HEK293 (cell line): ENCODE results near the gene ENAM.

Experiments
- CTCF ChIA-PET: fragments of 350-600 bp; formaldehyde crosslinking; extraction: SDS; loops from one replicate; lab custom pipeline; 2021; ENCODE audit warnings: antibody characterized with exemption; lab: Yijun Ruan, JAX
- POLR2A ChIA-PET: fragments of 300-600 bp; formaldehyde crosslinking; extraction: SDS; loops from one replicate; lab custom pipeline; 2020; ENCODE audit warnings: antibody characterized with exemption, inconsistent platforms; lab: Yijun Ruan, JAX
- H3K27ac ChIP-seq: fragments of 200-500 bp; sonication (Bioruptor generic); 2 replicates; pipeline ENCODE4 v1.5.1; 2014; ENCODE audit warnings: low read depth, low read length, control low read depth, inconsistent platforms; ENCODE audit errors: extremely low read depth
- H3K36me3 ChIP-seq, 2 experiments: fragments of 200-500 bp in 1 of 2; sonication (Bioruptor generic) in 1 of 2; 1 replicate in 1 of 2; 2 replicates in 1 of 2; pipeline ENCODE4 v1.5.1; 2014 to 2017; ENCODE audit warnings: inconsistent platforms in 2 of 2, low read length in 2 of 2; ENCODE audit not compliant: control insufficient read depth in 2 of 2, insufficient read depth in 1 of 2
- H3K4me1 ChIP-seq: fragments of 200-500 bp; sonication (Bioruptor generic); 2 replicates; pipeline ENCODE4 v1.5.1; 2014; ENCODE audit warnings: mild to moderate bottlenecking, low read length, inconsistent platforms; ENCODE audit not compliant: control insufficient read depth, insufficient read depth
- H3K4me3 ChIP-seq: 2 replicates; pipeline ENCODE4 v1.5.1; 2011; ENCODE audit warnings: low read depth, mild to moderate bottlenecking, control low read depth, low read length, moderate library complexity
- H3K9me3 ChIP-seq: fragments of 200-500 bp; sonication (Bioruptor generic); 2 replicates; pipeline ENCODE4 v1.5.1; 2014; ENCODE audit warnings: low read depth, low read length, inconsistent platforms; ENCODE audit not compliant: control insufficient read depth, insufficient read depth
- KLF7 ChIP-seq: fragments of 450-650 bp; formaldehyde crosslinking; IDR thresholded peaks from 2 replicates; pipeline ENCODE4 v1.5.1; 2016; ENCODE audit warnings: missing biosample characterization, missing genetic modification characterization, borderline replicate concordance
- MZF1 ChIP-seq: fragments of 450-650 bp; formaldehyde crosslinking; IDR thresholded peaks from 2 replicates; pipeline ENCODE4 v1.5.1; 2017; ENCODE audit warnings: missing biosample characterization, missing genetic modification characterization, borderline replicate concordance
- RBAK ChIP-seq: fragments of 450-650 bp; formaldehyde crosslinking; IDR thresholded peaks from 2 replicates; pipeline ENCODE4 v1.5.1; 2016; ENCODE audit warnings: missing biosample characterization, missing genetic modification characterization
- ZNF133 ChIP-seq: fragments of 450-650 bp; formaldehyde crosslinking; IDR thresholded peaks from 2 replicates; pipeline ENCODE4 v1.5.1; 2016; ENCODE audit warnings: missing biosample characterization, missing genetic modification characterization
- ZNF23 ChIP-seq: fragments of 450-650 bp; formaldehyde crosslinking; IDR thresholded peaks from 2 replicates; pipeline ENCODE4 v1.5.1; 2016; ENCODE audit warnings: missing biosample characterization, missing genetic modification characterization, borderline replicate concordance
- ZNF394 ChIP-seq: fragments of 450-650 bp; formaldehyde crosslinking; IDR thresholded peaks from 2 replicates; pipeline ENCODE4 v1.5.1; 2016; ENCODE audit warnings: missing biosample characterization, missing genetic modification characterization, mild to moderate bottlenecking, moderate library complexity, borderline replicate concordance
- ZNF426 ChIP-seq: fragments of 450-650 bp; formaldehyde crosslinking; IDR thresholded peaks from 2 replicates; pipeline ENCODE4 v1.5.1; 2017; ENCODE audit warnings: missing biosample characterization, missing genetic modification characterization, mild to moderate bottlenecking, inconsistent platforms, moderate library complexity
- ZNF433 ChIP-seq: fragments of 450-650 bp; formaldehyde crosslinking; IDR thresholded peaks from 2 replicates; pipeline ENCODE4 v1.5.1; 2016; ENCODE audit warnings: missing biosample characterization, missing genetic modification characterization, low read depth
- ZNF514 ChIP-seq: fragments of 450-650 bp; formaldehyde crosslinking; IDR thresholded peaks from 2 replicates; pipeline ENCODE4 v1.5.1; 2016; ENCODE audit warnings: missing biosample characterization, missing genetic modification characterization
- TF ChIP-seq, protein P1 (sequence below): fragments of 450-650 bp; formaldehyde crosslinking; IDR thresholded peaks from 2 replicates; pipeline ENCODE4 v1.5.1; 2016; ENCODE audit warnings: missing biosample characterization, missing genetic modification characterization, low read depth
- TF ChIP-seq, protein P2 (sequence below): fragments of 450-650 bp; formaldehyde crosslinking; IDR thresholded peaks from 2 replicates; pipeline ENCODE4 v1.5.1; 2016; ENCODE audit warnings: missing biosample characterization, missing genetic modification characterization
- TF ChIP-seq, protein P3 (sequence below): fragments of 450-650 bp; formaldehyde crosslinking; conservative IDR thresholded peaks from 2 replicates; pipeline ENCODE4 v1.5.1; 2016; ENCODE audit warnings: low read depth, missing biosample characterization, missing genetic modification characterization
- TF ChIP-seq, protein P4 (sequence below): fragments of 450-650 bp; formaldehyde crosslinking; IDR thresholded peaks from 2 replicates; pipeline ENCODE4 v1.5.1; 2016; ENCODE audit warnings: missing biosample characterization, missing genetic modification characterization

The ENAM gene

DNA sequence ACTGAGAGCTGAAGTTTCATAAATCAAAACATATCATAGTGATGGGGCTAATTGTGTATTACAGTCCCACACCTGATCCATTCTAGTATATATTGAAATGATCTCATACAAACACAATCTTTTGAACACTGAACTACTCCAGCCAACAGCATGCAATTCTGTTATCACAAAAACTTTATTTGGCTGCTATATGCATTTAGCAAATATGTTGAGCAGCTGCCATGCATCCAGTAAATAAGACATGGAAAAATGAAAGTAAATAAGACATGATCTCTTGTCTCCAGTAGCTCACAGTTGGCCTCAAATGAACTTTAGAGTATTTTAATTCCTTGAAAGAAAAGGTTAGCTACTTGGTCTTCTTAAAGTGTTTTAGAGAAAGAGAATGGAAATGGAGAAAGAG is 34.3 kb upstream of the ENAM start (continued):
- TF ChIP-seq ZNF133 (tag by site-specific recombination): no peak
- no peak for TF ChIP-seq KLF7 (tag by site-specific recombination)

DNA sequence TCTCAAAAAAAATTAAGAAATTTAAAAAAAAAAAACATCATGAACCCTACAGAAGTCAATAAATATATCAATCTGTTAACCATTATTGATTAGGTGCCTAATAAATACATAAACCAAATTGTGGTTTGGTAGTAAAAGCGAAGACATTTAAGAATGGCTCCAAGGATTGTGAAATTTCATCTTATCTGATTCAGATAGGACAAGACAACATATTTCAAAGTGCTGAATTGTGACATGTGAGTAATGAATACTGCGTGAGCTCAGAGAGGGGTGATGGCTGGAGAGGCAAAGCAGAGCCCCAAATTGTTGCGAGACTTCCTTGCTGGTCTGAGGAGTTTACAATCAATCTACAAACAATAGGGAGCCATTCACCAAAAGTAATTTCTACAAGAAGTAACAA is 28.2 kb upstream of the ENAM start:
- TF ChIP-seq ZNF433 (no peak), ZNF23 (no peak), ZNF514 (tag by site-specific recombination) (no peak), ZNF394 (tag by site-specific recombination) (no peak), RBAK (tag by site-specific recombination) (no peak), ZNF426 (tag by site-specific recombination) (no peak), MZF1 (no peak)
- TF ChIP-seq, protein P1, sequence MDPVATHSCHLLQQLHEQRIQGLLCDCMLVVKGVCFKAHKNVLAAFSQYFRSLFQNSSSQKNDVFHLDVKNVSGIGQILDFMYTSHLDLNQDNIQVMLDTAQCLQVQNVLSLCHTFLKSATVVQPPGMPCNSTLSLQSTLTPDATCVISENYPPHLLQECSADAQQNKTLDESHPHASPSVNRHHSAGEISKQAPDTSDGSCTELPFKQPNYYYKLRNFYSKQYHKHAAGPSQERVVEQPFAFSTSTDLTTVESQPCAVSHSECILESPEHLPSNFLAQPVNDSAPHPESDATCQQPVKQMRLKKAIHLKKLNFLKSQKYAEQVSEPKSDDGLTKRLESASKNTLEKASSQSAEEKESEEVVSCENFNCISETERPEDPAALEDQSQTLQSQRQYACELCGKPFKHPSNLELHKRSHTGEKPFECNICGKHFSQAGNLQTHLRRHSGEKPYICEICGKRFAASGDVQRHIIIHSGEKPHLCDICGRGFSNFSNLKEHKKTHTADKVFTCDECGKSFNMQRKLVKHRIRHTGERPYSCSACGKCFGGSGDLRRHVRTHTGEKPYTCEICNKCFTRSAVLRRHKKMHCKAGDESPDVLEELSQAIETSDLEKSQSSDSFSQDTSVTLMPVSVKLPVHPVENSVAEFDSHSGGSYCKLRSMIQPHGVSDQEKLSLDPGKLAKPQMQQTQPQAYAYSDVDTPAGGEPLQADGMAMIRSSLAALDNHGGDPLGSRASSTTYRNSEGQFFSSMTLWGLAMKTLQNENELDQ: no peak
- TF ChIP-seq, protein P2, sequence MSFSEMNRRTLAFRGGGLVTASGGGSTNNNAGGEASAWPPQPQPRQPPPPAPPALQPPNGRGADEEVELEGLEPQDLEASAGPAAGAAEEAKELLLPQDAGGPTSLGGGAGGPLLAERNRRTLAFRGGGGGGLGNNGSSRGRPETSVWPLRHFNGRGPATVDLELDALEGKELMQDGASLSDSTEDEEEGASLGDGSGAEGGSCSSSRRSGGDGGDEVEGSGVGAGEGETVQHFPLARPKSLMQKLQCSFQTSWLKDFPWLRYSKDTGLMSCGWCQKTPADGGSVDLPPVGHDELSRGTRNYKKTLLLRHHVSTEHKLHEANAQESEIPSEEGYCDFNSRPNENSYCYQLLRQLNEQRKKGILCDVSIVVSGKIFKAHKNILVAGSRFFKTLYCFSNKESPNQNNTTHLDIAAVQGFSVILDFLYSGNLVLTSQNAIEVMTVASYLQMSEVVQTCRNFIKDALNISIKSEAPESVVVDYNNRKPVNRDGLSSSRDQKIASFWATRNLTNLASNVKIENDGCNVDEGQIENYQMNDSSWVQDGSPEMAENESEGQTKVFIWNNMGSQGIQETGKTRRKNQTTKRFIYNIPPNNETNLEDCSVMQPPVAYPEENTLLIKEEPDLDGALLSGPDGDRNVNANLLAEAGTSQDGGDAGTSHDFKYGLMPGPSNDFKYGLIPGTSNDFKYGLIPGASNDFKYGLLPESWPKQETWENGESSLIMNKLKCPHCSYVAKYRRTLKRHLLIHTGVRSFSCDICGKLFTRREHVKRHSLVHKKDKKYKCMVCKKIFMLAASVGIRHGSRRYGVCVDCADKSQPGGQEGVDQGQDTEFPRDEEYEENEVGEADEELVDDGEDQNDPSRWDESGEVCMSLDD: no peak
- TF ChIP-seq, protein P3, sequence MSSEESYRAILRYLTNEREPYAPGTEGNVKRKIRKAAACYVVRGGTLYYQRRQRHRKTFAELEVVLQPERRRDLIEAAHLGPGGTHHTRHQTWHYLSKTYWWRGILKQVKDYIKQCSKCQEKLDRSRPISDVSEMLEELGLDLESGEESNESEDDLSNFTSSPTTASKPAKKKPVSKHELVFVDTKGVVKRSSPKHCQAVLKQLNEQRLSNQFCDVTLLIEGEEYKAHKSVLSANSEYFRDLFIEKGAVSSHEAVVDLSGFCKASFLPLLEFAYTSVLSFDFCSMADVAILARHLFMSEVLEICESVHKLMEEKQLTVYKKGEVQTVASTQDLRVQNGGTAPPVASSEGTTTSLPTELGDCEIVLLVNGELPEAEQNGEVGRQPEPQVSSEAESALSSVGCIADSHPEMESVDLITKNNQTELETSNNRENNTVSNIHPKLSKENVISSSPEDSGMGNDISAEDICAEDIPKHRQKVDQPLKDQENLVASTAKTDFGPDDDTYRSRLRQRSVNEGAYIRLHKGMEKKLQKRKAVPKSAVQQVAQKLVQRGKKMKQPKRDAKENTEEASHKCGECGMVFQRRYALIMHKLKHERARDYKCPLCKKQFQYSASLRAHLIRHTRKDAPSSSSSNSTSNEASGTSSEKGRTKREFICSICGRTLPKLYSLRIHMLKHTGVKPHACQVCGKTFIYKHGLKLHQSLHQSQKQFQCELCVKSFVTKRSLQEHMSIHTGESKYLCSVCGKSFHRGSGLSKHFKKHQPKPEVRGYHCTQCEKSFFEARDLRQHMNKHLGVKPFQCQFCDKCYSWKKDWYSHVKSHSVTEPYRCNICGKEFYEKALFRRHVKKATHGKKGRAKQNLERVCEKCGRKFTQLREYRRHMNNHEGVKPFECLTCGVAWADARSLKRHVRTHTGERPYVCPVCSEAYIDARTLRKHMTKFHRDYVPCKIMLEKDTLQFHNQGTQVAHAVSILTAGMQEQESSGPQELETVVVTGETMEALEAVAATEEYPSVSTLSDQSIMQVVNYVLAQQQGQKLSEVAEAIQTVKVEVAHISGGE (tag by site-specific recombination): no peak
- TF ChIP-seq, protein P4, sequence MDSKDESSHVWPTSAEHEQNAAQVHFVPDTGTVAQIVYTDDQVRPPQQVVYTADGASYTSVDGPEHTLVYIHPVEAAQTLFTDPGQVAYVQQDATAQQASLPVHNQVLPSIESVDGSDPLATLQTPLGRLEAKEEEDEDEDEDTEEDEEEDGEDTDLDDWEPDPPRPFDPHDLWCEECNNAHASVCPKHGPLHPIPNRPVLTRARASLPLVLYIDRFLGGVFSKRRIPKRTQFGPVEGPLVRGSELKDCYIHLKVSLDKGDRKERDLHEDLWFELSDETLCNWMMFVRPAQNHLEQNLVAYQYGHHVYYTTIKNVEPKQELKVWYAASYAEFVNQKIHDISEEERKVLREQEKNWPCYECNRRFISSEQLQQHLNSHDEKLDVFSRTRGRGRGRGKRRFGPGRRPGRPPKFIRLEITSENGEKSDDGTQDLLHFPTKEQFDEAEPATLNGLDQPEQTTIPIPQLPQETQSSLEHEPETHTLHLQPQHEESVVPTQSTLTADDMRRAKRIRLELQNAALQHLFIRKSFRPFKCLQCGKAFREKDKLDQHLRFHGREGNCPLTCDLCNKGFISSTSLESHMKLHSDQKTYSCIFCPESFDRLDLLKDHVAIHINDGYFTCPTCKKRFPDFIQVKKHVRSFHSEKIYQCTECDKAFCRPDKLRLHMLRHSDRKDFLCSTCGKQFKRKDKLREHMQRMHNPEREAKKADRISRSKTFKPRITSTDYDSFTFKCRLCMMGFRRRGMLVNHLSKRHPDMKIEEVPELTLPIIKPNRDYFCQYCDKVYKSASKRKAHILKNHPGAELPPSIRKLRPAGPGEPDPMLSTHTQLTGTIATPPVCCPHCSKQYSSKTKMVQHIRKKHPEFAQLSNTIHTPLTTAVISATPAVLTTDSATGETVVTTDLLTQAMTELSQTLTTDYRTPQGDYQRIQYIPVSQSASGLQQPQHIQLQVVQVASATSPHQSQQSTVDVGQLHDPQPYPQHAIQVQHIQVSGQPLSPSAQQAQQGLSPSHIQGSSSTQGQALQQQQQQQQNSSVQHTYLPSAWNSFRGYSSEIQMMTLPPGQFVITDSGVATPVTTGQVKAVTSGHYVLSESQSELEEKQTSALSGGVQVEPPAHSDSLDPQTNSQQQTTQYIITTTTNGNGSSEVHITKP (tag by site-specific recombination): no peak
- TF ChIP-seq, all 188 proteins: peak for 0
- Histone ChIP-seq H3K36me3 (no peaks in the 10 kb centered on the region), H3K9me3 (no peaks in the 10 kb centered on the region), H3K4me1 (no peaks in the 10 kb centered on the region), H3K27ac (no peak overlapping the region), H3K4me3 (no peak overlapping the region)
- POLR2A ChIA-PET: no interaction called here
- CTCF ChIA-PET: interaction anchor here (0.6 to 1.7 kb wide), 5 partner anchors 9 to 360 kb away, joined by 3 to 5 read pairs (median 3); no protein-coding TSS in a partner anchor
